Measurements from ENCODE around the gene CHP2. TPM values are rescaled to one million over a fixed set of nuclear protein-coding genes. Genes with fewer than 3 reads are reported as not detected.
"Not testable (repeated sequence)": the region's sequence is repeated elsewhere in the genome, so short reads cannot be mapped to it uniquely, and the experiment has no call there.

The CHP2 gene
- total RNA-seq, 6 experiments from 2014 or later = not detected

- H3K27ac Mint-ChIP-seq = no peak overlapping the region
- H3K4me3 Mint-ChIP-seq = no peak overlapping the region
- TF ChIP-seq CTCF (IDR thresholded peaks at IDR 0.05) = no peak
- H3K36me3 Mint-ChIP-seq (ENCODE audit: low read depth) = no peaks in the 10 kb centered on the region
- H3K27me3 Mint-ChIP-seq (ENCODE audit: insufficient read depth) = peaks cover 9% of the 10 kb centered on the region
- H3K9me3 Mint-ChIP-seq = no peaks in the 10 kb centered on the region
- no peaks in the 10 kb centered on the region for H3K4me1 Mint-ChIP-seq (ENCODE audit: low read depth)
- no peak for DNase-seq
Observed at GRCh38 chr16:23748630-23749029, 6.2 kb upstream of the CHP2 start.

- H3K4me3 Mint-ChIP-seq; H3K36me3 Mint-ChIP-seq (ENCODE audit: low read depth); H3K4me1 Mint-ChIP-seq (ENCODE audit: low read depth); H3K27ac Mint-ChIP-seq; DNase-seq; H3K9me3 Mint-ChIP-seq; H3K27me3 Mint-ChIP-seq (ENCODE audit: insufficient read depth): not testable (repeated sequence)
Observed at GRCh38 chr16:23751053-23751452, 3.8 kb upstream of the CHP2 start.

GRCh38 chr16:23753908-23754593 is 775 bp upstream of the CHP2 start:
- peaks cover 2% of the 10 kb centered on the region; the same call in 1 of the 2 replicates for H3K27me3 Mint-ChIP-seq (ENCODE audit: insufficient read depth)
- H3K9me3 Mint-ChIP-seq = no peaks in the 10 kb centered on the region
- no peak for TF ChIP-seq CTCF (IDR thresholded peaks at IDR 0.05)
- H3K36me3 Mint-ChIP-seq (ENCODE audit: low read depth) = no peaks in the 10 kb centered on the region
- no peak overlapping the region for H3K27ac Mint-ChIP-seq
- no peak for DNase-seq
- H3K4me3 Mint-ChIP-seq = no peak overlapping the region
- no peaks in the 10 kb centered on the region for H3K4me1 Mint-ChIP-seq (ENCODE audit: low read depth)

GRCh38 chr16:23755484-23755809 is 621 bp downstream of the CHP2 start:
- H3K27me3 Mint-ChIP-seq (ENCODE audit: insufficient read depth) = peaks cover 2% of the 10 kb centered on the region; the same call in 1 of the 2 replicates
- DNase-seq = no peak
- H3K4me3 Mint-ChIP-seq = no peak overlapping the region
- no peak for TF ChIP-seq CTCF (IDR thresholded peaks at IDR 0.05)
- no peak overlapping the region for H3K27ac Mint-ChIP-seq
- H3K36me3 Mint-ChIP-seq (ENCODE audit: low read depth) = no peaks in the 10 kb centered on the region
- no peaks in the 10 kb centered on the region for H3K9me3 Mint-ChIP-seq
- H3K4me1 Mint-ChIP-seq (ENCODE audit: low read depth) = no peaks in the 10 kb centered on the region

GRCh38 chr16:23757116-23757515 is 2.3 kb downstream of the CHP2 start:
- Mint-ChIP-seq H3K27ac (no peak overlapping the region), H3K27me3 (ENCODE audit: insufficient read depth) (peaks cover 2% of the 10 kb centered on the region; the same call in 1 of the 2 replicates), H3K36me3 (ENCODE audit: low read depth) (no peaks in the 10 kb centered on the region), H3K4me1 (ENCODE audit: low read depth) (no peaks in the 10 kb centered on the region), H3K4me3 (no peak overlapping the region), H3K9me3 (no peaks in the 10 kb centered on the region)
- TF ChIP-seq CTCF (IDR thresholded peaks at IDR 0.05) = no peak
- no peak for DNase-seq

GRCh38 chr16:23757937-23758619 is 3.3 kb downstream of the CHP2 start:
- H3K27ac Mint-ChIP-seq = no peak overlapping the region
- no peak for DNase-seq
- no peaks in the 10 kb centered on the region for H3K36me3 Mint-ChIP-seq (ENCODE audit: low read depth)
- H3K9me3 Mint-ChIP-seq = no peaks in the 10 kb centered on the region
- H3K4me3 Mint-ChIP-seq = no peak overlapping the region
- no peaks in the 10 kb centered on the region for H3K4me1 Mint-ChIP-seq (ENCODE audit: low read depth)
- H3K27me3 Mint-ChIP-seq (ENCODE audit: insufficient read depth) = peaks cover 2% of the 10 kb centered on the region
- TF ChIP-seq CTCF (IDR thresholded peaks at IDR 0.05) = no peak

Measured in HFFc6 (cell line).